Stimulated activated CD8-positive, alpha-beta memory T cell treated with anti-CD3 and anti-CD28 coated beads, Interleukin-12 subunit alpha, Interleukin-12 subunit beta, amount 100 ng/mL, for 4 hours (primary cell): ENCODE measurements around the gene CABCOCO1.

Experiments
- DNase-seq: peaks from one replicate; pipeline ENCODE4 v3.0.0-alpha.2; 2020; ENCODE audit warnings: low read depth

CABCOCO1 gene

GRCh38 chr10:61787170-61787569 lies 124.4 kb downstream of the CABCOCO1 start:
- DNase-seq = no peak

GRCh38 chr10:61789031-61789430 lies 126.3 kb downstream of the CABCOCO1 start:
- DNase-seq = no peak

GRCh38 chr10:61791216-61791615 lies 128.5 kb downstream of the CABCOCO1 start:
- DNase-seq = no peak

GRCh38 chr10:61792097-61792716 lies 129.5 kb downstream of the CABCOCO1 start:
- no peak for DNase-seq

- no peak for DNase-seq
Measured at GRCh38 chr10:61792921-61793320, 130.2 kb downstream of the CABCOCO1 start.

GRCh38 chr10:61793760-61794703 lies 131.3 kb downstream of the CABCOCO1 start:
- DNase-seq = no peak

- no peak for DNase-seq
Measured at GRCh38 chr10:61795147-61795546, 132.4 kb downstream of the CABCOCO1 start.

- DNase-seq = no peak
Measured at GRCh38 chr10:61795551-61795950, 132.8 kb downstream of the CABCOCO1 start.

- DNase-seq = no peak
Measured at GRCh38 chr10:61796785-61797184, 134.1 kb downstream of the CABCOCO1 start.

- DNase-seq = no peak
Measured at GRCh38 chr10:61797304-61798153, 134.8 kb downstream of the CABCOCO1 start.

GRCh38 chr10:61798713-61799112 lies 136.0 kb downstream of the CABCOCO1 start:
- no peak for DNase-seq

- DNase-seq = no peak
Measured at GRCh38 chr10:61801484-61801883, 138.8 kb downstream of the CABCOCO1 start.

GRCh38 chr10:61803269-61803668 lies 140.5 kb downstream of the CABCOCO1 start:
- DNase-seq = no peak

- no peak for DNase-seq
Measured at GRCh38 chr10:61804414-61804813, 141.7 kb downstream of the CABCOCO1 start.

GRCh38 chr10:61805091-61805490 lies 142.4 kb downstream of the CABCOCO1 start:
- DNase-seq = no peak

GRCh38 chr10:61810263-61810662 lies 147.5 kb downstream of the CABCOCO1 start:
- no peak for DNase-seq

GRCh38 chr10:61812052-61812721 lies 149.5 kb downstream of the CABCOCO1 start:
- no peak for DNase-seq

GRCh38 chr10:61812920-61813319 lies 150.2 kb downstream of the CABCOCO1 start:
- DNase-seq = no peak

- no peak for DNase-seq
Measured at GRCh38 chr10:61814160-61814559, 151.4 kb downstream of the CABCOCO1 start.

- DNase-seq = no peak
Measured at GRCh38 chr10:61815496-61815895, 152.8 kb downstream of the CABCOCO1 start.
